ENCODE results near the gene ANO2. TPM values are rescaled to one million over a fixed set of nuclear protein-coding genes. Genes with fewer than 3 reads are reported as not detected.

ANO2 gene
- total and polyA plus RNA-seq, 2 experiments from 2014 or later = 0.21 TPM; not detected in 1

DNA sequence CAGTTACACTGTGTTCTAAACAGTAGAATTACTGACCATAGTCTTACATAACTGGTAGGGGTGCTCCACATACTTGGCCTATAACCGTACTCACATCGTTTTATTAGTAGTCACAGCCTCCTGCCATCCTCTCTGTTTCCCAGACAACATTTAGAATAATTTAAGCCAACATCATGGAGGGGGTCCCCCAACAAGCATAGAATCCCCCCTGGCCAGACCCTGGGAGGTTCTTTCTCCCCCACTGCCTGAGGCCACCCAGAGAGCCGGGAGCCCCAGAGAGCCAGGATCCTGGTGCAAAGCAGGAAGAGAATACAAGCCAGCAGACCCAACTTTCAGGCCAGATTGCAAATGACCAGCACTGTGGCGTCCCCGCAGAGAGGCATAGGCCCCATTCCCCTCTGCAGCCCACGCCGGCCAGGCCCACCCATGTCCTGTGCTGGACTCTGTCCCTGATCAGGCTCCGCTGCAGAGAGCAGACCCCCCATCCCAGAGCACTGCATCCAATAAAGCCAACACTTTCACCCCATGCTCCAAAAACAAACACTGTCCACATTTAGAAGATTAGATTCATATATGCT, 317.9 kb downstream of the ANO2 start:
- Histone ChIP-seq H3K4me1 (ENCODE audit: low read depth) (no peaks in the 10 kb centered on the region), H3K27me3 (no peaks in the 10 kb centered on the region), H3K9me3 (ENCODE audit: low read depth) (no peaks in the 10 kb centered on the region), H3K4me3 (no peak overlapping the region), H3K36me3 (no peaks in the 10 kb centered on the region), H3K27ac (no peak overlapping the region)
- DNase-seq (ENCODE audit: low read depth in 1 of 2, low spot score in 1 of 2) = no peak
- TF ChIP-seq, protein P1, sequence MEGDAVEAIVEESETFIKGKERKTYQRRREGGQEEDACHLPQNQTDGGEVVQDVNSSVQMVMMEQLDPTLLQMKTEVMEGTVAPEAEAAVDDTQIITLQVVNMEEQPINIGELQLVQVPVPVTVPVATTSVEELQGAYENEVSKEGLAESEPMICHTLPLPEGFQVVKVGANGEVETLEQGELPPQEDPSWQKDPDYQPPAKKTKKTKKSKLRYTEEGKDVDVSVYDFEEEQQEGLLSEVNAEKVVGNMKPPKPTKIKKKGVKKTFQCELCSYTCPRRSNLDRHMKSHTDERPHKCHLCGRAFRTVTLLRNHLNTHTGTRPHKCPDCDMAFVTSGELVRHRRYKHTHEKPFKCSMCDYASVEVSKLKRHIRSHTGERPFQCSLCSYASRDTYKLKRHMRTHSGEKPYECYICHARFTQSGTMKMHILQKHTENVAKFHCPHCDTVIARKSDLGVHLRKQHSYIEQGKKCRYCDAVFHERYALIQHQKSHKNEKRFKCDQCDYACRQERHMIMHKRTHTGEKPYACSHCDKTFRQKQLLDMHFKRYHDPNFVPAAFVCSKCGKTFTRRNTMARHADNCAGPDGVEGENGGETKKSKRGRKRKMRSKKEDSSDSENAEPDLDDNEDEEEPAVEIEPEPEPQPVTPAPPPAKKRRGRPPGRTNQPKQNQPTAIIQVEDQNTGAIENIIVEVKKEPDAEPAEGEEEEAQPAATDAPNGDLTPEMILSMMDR (IDR thresholded peaks at IDR 0.05; ENCODE audit: low read depth, low read length) = no peak

DNA sequence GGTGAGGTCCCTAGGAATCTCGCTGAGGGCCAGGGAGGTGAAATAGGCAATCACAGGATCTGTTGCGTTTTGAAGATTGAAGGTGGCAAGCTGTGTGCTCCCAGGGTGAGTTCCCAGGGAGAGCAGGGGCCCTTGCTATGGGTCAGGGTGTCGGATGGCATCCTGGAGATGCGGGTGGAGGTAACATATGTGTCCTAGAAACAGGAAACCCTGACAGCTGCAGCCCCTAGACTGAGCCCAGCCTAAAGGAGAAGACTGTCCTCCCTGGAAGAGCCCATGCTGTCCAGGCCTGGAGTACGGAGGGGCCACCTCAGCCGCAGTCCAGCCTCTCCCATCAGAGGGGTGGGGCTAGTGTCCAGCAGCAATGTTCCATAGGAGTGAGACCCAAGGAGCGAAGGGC, 318.9 kb downstream of the ANO2 start:
- H3K27ac ChIP-seq = no peak overlapping the region
- no peak for DNase-seq (ENCODE audit: low read depth in 1 of 2, low spot score in 1 of 2)
- no peaks in the 10 kb centered on the region for H3K9me3 ChIP-seq (ENCODE audit: low read depth)

DNA sequence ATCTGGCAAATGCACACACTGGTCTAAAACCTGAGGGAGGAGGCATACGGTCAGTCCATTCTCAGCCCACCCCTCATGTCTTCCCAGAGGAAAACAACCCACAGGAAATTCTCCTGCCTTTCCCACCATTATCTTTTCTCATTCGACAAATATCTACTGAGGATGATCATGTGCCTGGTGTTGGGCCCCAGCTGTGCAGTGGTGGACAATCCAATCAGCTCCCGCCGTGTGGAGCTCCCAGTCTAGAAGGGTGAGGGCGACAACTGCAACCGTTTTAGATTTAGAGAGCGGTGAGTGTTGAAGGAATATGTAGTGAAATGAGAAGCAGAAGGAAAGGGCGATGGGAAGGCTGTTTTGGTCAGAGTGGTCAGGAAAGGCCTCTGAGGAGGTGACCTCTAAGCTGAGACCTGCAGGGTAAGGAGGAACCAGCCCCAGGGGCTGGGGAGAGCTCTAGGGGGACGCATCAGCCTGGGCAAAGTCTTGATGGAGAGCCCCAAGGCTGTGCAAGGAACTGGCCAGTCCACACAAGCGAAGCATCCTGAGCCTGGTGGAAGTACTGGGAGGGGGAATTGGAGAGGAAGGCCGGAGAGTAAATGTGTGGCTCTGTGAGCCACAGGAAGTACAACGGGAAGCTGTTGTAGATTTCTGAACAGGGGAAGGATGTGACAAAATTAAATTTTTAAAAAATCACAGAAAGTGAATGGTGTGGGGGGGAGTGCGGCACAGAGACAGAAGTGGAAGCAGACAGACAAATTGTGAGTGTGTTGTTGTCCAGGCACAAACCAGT, 320.4 kb downstream of the ANO2 start:
- H3K4me3 ChIP-seq = no peak overlapping the region
- H3K36me3 ChIP-seq = no peaks in the 10 kb centered on the region
- no peaks in the 10 kb centered on the region for H3K9me3 ChIP-seq (ENCODE audit: low read depth)
- no peak overlapping the region for H3K27ac ChIP-seq
- no peak for DNase-seq (ENCODE audit: low read depth in 1 of 2, low spot score in 1 of 2)
- no peaks in the 10 kb centered on the region for H3K4me1 ChIP-seq (ENCODE audit: low read depth)
- TF ChIP-seq, protein P1 (IDR thresholded peaks at IDR 0.05; ENCODE audit: low read depth, low read length) = no peak
- H3K27me3 ChIP-seq = no peaks in the 10 kb centered on the region

More for the DNA sequence above, 318.9 kb downstream of the ANO2 start:
- Histone ChIP-seq H3K36me3 (no peaks in the 10 kb centered on the region), H3K4me3 (no peak overlapping the region), H3K27me3 (no peaks in the 10 kb centered on the region), H3K4me1 (ENCODE audit: low read depth) (no peaks in the 10 kb centered on the region)
- TF ChIP-seq, protein P1 (IDR thresholded peaks at IDR 0.05; ENCODE audit: low read depth, low read length) = no peak

GRCh38 chr12:5623411-5623810, 321.6 kb downstream of the ANO2 start:
- H3K36me3 ChIP-seq = no peaks in the 10 kb centered on the region
- no peak overlapping the region for H3K4me3 ChIP-seq
- no peak overlapping the region for H3K27ac ChIP-seq
- no peaks in the 10 kb centered on the region for H3K27me3 ChIP-seq
- TF ChIP-seq, protein P1 (IDR thresholded peaks at IDR 0.05; ENCODE audit: low read depth, low read length) = no peak
- H3K4me1 ChIP-seq (ENCODE audit: low read depth) = no peaks in the 10 kb centered on the region
- no peaks in the 10 kb centered on the region for H3K9me3 ChIP-seq (ENCODE audit: low read depth)
- DNase-seq (ENCODE audit: low read depth in 1 of 2, low spot score in 1 of 2) = no peak

DNA sequence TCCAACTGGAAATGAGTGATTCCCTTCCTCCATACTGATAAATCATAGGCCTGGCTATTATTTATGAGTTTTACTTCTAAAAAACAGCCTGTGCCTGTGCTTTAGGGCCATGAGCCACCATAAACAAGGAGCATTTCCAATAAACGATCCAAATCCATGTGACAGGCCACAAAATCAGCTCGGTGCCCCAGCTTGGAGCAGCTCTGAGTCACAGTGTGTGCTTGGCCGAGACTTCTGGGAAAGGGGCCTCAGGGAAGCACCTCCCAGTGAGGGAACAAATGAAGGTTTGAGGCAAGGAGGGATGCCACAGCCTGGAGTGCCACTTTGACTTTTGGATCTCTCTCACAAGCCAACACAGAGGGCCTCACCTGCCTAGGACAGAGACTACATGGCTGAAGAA, 322.8 kb downstream of the ANO2 start:
- Histone ChIP-seq H3K9me3 (ENCODE audit: low read depth) (no peaks in the 10 kb centered on the region), H3K4me3 (no peak overlapping the region), H3K36me3 (no peaks in the 10 kb centered on the region), H3K4me1 (ENCODE audit: low read depth) (no peaks in the 10 kb centered on the region), H3K27ac (no peak overlapping the region), H3K27me3 (no peaks in the 10 kb centered on the region)
- DNase-seq (ENCODE audit: low read depth in 1 of 2, low spot score in 1 of 2) = no peak
- TF ChIP-seq, protein P1 (IDR thresholded peaks at IDR 0.05; ENCODE audit: low read depth, low read length) = no peak

Measured in cardiac muscle cell (in vitro differentiated cells and primary cell).